Activated CD4-positive, CD25-positive, alpha-beta regulatory T cell (primary cell): ENCODE data around the gene RHOT2.

ENCODE experiments used
- DNase-seq, 4 experiments: peaks; one replicate each; lab custom pipeline; 2025; lab: John Stamatoyannopoulos, UW

The RHOT2 gene

GRCh38 chr16:647173-647902 lies 20.6 kb upstream of the RHOT2 start:
- DNase-seq = no peak

- DNase-seq = peak in 1 of 4 experiments; percentile 16
Observed at GRCh38 chr16:648071-648780, 19.7 kb upstream of the RHOT2 start.

- peak; percentile 80 to 90 (median 86) for DNase-seq
Observed at GRCh38 chr16:648781-649589, 18.9 kb upstream of the RHOT2 start, which contains the start of gene WDR90. Gene WDR90, plus strand, starts transcription at chr16:649365. Its CDS starts 52 bp downstream, at chr16:649417.

- no peak for DNase-seq
Observed at GRCh38 chr16:649631-650030, 18.3 kb upstream of the RHOT2 start.

GRCh38 chr16:651844-652243 lies 16.1 kb upstream of the RHOT2 start:
- no peak for DNase-seq

GRCh38 chr16:652454-653305 lies 15.3 kb upstream of the RHOT2 start:
- DNase-seq = no peak

GRCh38 chr16:654034-654433 lies 13.9 kb upstream of the RHOT2 start:
- no peak for DNase-seq

GRCh38 chr16:657487-657886 lies 10.4 kb upstream of the RHOT2 start:
- no peak for DNase-seq

- no peak for DNase-seq
Observed at GRCh38 chr16:658679-659571, 9.0 kb upstream of the RHOT2 start.

GRCh38 chr16:659618-660017 lies 8.3 kb upstream of the RHOT2 start:
- DNase-seq = no peak

- DNase-seq = no peak
Observed at GRCh38 chr16:660132-660458, 7.8 kb upstream of the RHOT2 start.

- DNase-seq = peak; percentile 45 to 66 (median 52)
Observed at GRCh38 chr16:660459-661183, 7.3 kb upstream of the RHOT2 start.

GRCh38 chr16:661184-661821 lies 6.6 kb upstream of the RHOT2 start:
- DNase-seq = no peak

- DNase-seq = no peak
Observed at GRCh38 chr16:662095-662494, 5.8 kb upstream of the RHOT2 start.

- DNase-seq = no peak
Observed at GRCh38 chr16:662597-662996, 5.3 kb upstream of the RHOT2 start.

GRCh38 chr16:666572-666971 lies 1.4 kb upstream of the RHOT2 start:
- DNase-seq = no peak

GRCh38 chr16:667113-667779 lies 686 bp upstream of the RHOT2 start:
- no peak for DNase-seq

GRCh38 chr16:668519-669171 lies 713 bp downstream of the RHOT2 start:
- DNase-seq = no peak

- no peak for DNase-seq
Observed at GRCh38 chr16:669666-670065, 1.7 kb downstream of the RHOT2 start.
